H9 (cell line): Measurements from ENCODE around the gene ZNF177. TPM values are rescaled to one million over a fixed set of nuclear protein-coding genes. Genes with fewer than 3 reads are reported as not detected.

ENCODE experiments used
- DNase-seq: peaks from one replicate; pipeline ENCODE4 v3.0.0-alpha.2; 2017
- H2AFZ ChIP-seq: one replicate; pipeline ENCODE4 v1.6.1; 2013; ENCODE audit warnings: mild to moderate bottlenecking, low read length, control low read depth, moderate library complexity
- H2AK5ac ChIP-seq: 2 replicates; pipeline ENCODE4 v1.6.1; 2013; ENCODE audit warnings: low read length, control low read depth, mixed read lengths; ENCODE audit not compliant: insufficient read length
- H2BK120ac ChIP-seq: one replicate; pipeline ENCODE4 v1.6.1; 2013; ENCODE audit warnings: low read depth, mild to moderate bottlenecking, low read length, control low read depth, inconsistent platforms; ENCODE audit not compliant: poor library complexity, severe bottlenecking
- H2BK12ac ChIP-seq: 2 replicates; pipeline ENCODE4 v1.6.1; 2013; ENCODE audit warnings: low read length, control low read depth, mixed read lengths, low read depth; ENCODE audit not compliant: insufficient read length
- H2BK15ac ChIP-seq: 2 replicates; pipeline ENCODE4 v1.6.1; 2013; ENCODE audit warnings: low read depth, low read length, control low read depth
- H2BK20ac ChIP-seq: one replicate; pipeline ENCODE4 v1.6.1; 2013; ENCODE audit warnings: low read depth, mild to moderate bottlenecking, low read length, control low read depth, inconsistent platforms; ENCODE audit not compliant: poor library complexity, severe bottlenecking
- H2BK5ac ChIP-seq: 2 replicates; pipeline ENCODE4 v1.6.1; 2013; ENCODE audit warnings: low read length, control low read depth, mixed read lengths; ENCODE audit not compliant: insufficient read length
- H3K14ac ChIP-seq: 2 replicates; pipeline ENCODE4 v1.6.1; 2013; ENCODE audit warnings: low read length, control low read depth; ENCODE audit not compliant: insufficient read depth
- H3K18ac ChIP-seq: 2 replicates; pipeline ENCODE4 v1.6.1; 2013; ENCODE audit warnings: low read depth, mild to moderate bottlenecking, mixed read lengths, low read length, control low read depth; ENCODE audit not compliant: insufficient read length
- H3K23ac ChIP-seq: 2 replicates; pipeline ENCODE4 v1.6.1; 2013; ENCODE audit warnings: low read length, control low read depth, mixed read lengths, low read depth; ENCODE audit not compliant: insufficient read length
- H3K23me2 ChIP-seq: 2 replicates; pipeline ENCODE4 v1.6.1; 2013; ENCODE audit warnings: low read depth, mild to moderate bottlenecking, mixed read lengths, low read length, control low read depth; ENCODE audit not compliant: insufficient read length, poor library complexity, severe bottlenecking
- H3K27ac ChIP-seq: 2 replicates; pipeline ENCODE4 v1.5.1; 2013; ENCODE audit warnings: low read length, control low read depth, mixed read lengths, low read depth; ENCODE audit not compliant: insufficient read length
- H3K27me3 ChIP-seq: 2 replicates; pipeline ENCODE4 v1.6.1; 2013; ENCODE audit warnings: low read length, control low read depth, inconsistent platforms; ENCODE audit not compliant: insufficient read depth
- H3K4ac ChIP-seq: 2 replicates; pipeline ENCODE4 v1.6.1; 2013; ENCODE audit warnings: low read depth, mild to moderate bottlenecking, control low read depth, inconsistent platforms, low read length, moderate library complexity
- H3K4me1 ChIP-seq: 2 replicates; pipeline ENCODE4 v1.6.1; 2013; ENCODE audit warnings: low read length, control low read depth, inconsistent platforms; ENCODE audit not compliant: insufficient read depth
- H3K4me2 ChIP-seq: 2 replicates; pipeline ENCODE4 v1.6.1; 2013; ENCODE audit warnings: low read length, control low read depth, mixed read lengths; ENCODE audit not compliant: insufficient read length, insufficient read depth
- H3K56ac ChIP-seq: 2 replicates; pipeline ENCODE4 v1.6.1; 2013; ENCODE audit warnings: low read depth, mild to moderate bottlenecking, mixed read lengths, low read length, control low read depth; ENCODE audit not compliant: insufficient read length
- H3K79me1 ChIP-seq: 2 replicates; pipeline ENCODE4 v1.6.1; 2013; ENCODE audit warnings: low read depth, mild to moderate bottlenecking, moderate library complexity, low read length, control low read depth, inconsistent platforms; ENCODE audit not compliant: insufficient read depth, poor library complexity, severe bottlenecking
- H3K79me2 ChIP-seq: 2 replicates; pipeline ENCODE4 v1.6.1; 2013; ENCODE audit warnings: low read length, control low read depth, inconsistent platforms; ENCODE audit not compliant: insufficient read depth
- H3K9ac ChIP-seq: 2 replicates; pipeline ENCODE4 v1.6.1; 2013; ENCODE audit warnings: low read length, control low read depth, mixed read lengths; ENCODE audit not compliant: insufficient read length; ENCODE audit errors: extremely low read depth
- H3K9me3 ChIP-seq: one replicate; pipeline ENCODE4 v1.6.1; 2013; ENCODE audit warnings: low read depth, low read length, inconsistent platforms; ENCODE audit not compliant: control insufficient read depth
- H3T11ph ChIP-seq: one replicate; pipeline ENCODE4 v1.6.1; 2013; ENCODE audit warnings: mild to moderate bottlenecking, low read length, control low read depth, inconsistent platforms
- H4K20me1 ChIP-seq: one replicate; pipeline ENCODE4 v1.6.1; 2013; ENCODE audit not compliant: control insufficient read depth, insufficient read length, insufficient read depth
- H4K5ac ChIP-seq: 2 replicates; pipeline ENCODE4 v1.6.1; 2013; ENCODE audit warnings: low read depth, mild to moderate bottlenecking, mixed read lengths, low read length, control low read depth; ENCODE audit not compliant: insufficient read length
- H4K8ac ChIP-seq: replicated peaks from 2 replicates; pipeline ENCODE4 v1.6.1; 2013; ENCODE audit warnings: low read length, control low read depth, mixed read lengths, low read depth; ENCODE audit not compliant: insufficient read length
- H4K91ac ChIP-seq: 2 replicates; pipeline ENCODE4 v1.6.1; 2013; ENCODE audit warnings: low read depth, mild to moderate bottlenecking, moderate library complexity, mixed read lengths, low read length, control low read depth; ENCODE audit not compliant: insufficient read length
- H3K27ac Mint-ChIP-seq, 3 experiments: 2 replicates in 2 of 3; 3 replicates in 1 of 3; pipeline ENCODE4 v1.8.0; 2020 to 2021; ENCODE audit warnings: mixed read lengths in 3 of 3, mild to moderate bottlenecking in 1 of 3, moderate library complexity in 1 of 3
- H3K27me3 Mint-ChIP-seq: 2 replicates; pipeline ENCODE4 v1.8.0; 2021; ENCODE audit warnings: low read depth, mild to moderate bottlenecking, moderate library complexity, mixed read lengths
- H3K36me3 Mint-ChIP-seq, 3 experiments: 2 replicates in 2 of 3; 3 replicates in 1 of 3; pipeline ENCODE4 v1.8.0; 2020 to 2021; ENCODE audit warnings: low read depth in 3 of 3, mixed read lengths in 3 of 3; ENCODE audit not compliant: insufficient read depth in 1 of 3
- H3K4me1 Mint-ChIP-seq, 2 experiments: 2 replicates each; pipeline ENCODE4 v1.8.0; 2020; ENCODE audit warnings: mixed read lengths in 2 of 2
- H3K4me3 Mint-ChIP-seq, 2 experiments: 2 replicates in 1 of 2; 3 replicates in 1 of 2; pipeline ENCODE4 v1.8.0; 2020 to 2021; ENCODE audit warnings: mild to moderate bottlenecking in 2 of 2, mixed read lengths in 2 of 2, moderate library complexity in 1 of 2
- H3K9me3 Mint-ChIP-seq, 2 experiments: 2 replicates in 1 of 2; 3 replicates in 1 of 2; pipeline ENCODE4 v1.8.0; 2020; ENCODE audit warnings: mild to moderate bottlenecking in 2 of 2, mixed read lengths in 2 of 2, moderate library complexity in 1 of 2
- WGBS: extraction: QIAGEN DNeasy Blood & Tissue Kit; methylation state at CpG from one replicate; pipeline ENCODE4 v1.1.7; 2013; ENCODE audit warnings: missing lambda C conversion rate, low lambda C conversion rate, mixed read lengths; ENCODE audit not compliant: insufficient read length; ENCODE audit errors: extremely low coverage; 5-methylcytosine and 5-hydroxymethylcytosine counted together
- total RNA-seq: library from RNA; stranded (reverse); gene quantifications from 2 replicates; pipeline ENCODE4 v1.2.1, GENCODE V29; 2021
- TF ChIP-seq, protein P1 (sequence below): fragments of 200-600 bp; sonication (generic); conservative IDR thresholded peaks from 3 replicates; pipeline ENCODE4 v1.8.0; 2021; ENCODE audit warnings: antibody characterized with exemption, mild to moderate bottlenecking

The ZNF177 gene
- total RNA-seq, 1 experiment from 2014 or later = 5.7 TPM

- Histone ChIP-seq H3K4me2 (no peak overlapping the region), H3K23ac (no peak overlapping the region), H2AK5ac (no peak overlapping the region), H2BK5ac (no peak overlapping the region), H3T11ph (no peak overlapping the region), H2BK12ac (no peak overlapping the region), H3K9ac (no peak overlapping the region), H3K79me2 (no peaks in the 10 kb centered on the region), H2BK20ac (no peak overlapping the region), H3K18ac (no peak overlapping the region), H3K23me2 (no peaks in the 10 kb centered on the region), H3K56ac (no peak overlapping the region), H4K5ac (no peak overlapping the region), H3K14ac (no peak overlapping the region), H4K8ac (no peak overlapping the region), H3K4ac (no peak overlapping the region), H3K27ac (no peak overlapping the region), H4K91ac (no peak overlapping the region), H3K79me1 (no peaks in the 10 kb centered on the region), H2AFZ (no peak overlapping the region), H3K9me3 (peaks cover 77% of the 10 kb centered on the region), H2BK15ac (no peak overlapping the region), H2BK120ac (no peak overlapping the region), H3K4me1 (no peaks in the 10 kb centered on the region), H3K27me3 (no peaks in the 10 kb centered on the region), H4K20me1 (no peaks in the 10 kb centered on the region)
- TF ChIP-seq, protein P1, sequence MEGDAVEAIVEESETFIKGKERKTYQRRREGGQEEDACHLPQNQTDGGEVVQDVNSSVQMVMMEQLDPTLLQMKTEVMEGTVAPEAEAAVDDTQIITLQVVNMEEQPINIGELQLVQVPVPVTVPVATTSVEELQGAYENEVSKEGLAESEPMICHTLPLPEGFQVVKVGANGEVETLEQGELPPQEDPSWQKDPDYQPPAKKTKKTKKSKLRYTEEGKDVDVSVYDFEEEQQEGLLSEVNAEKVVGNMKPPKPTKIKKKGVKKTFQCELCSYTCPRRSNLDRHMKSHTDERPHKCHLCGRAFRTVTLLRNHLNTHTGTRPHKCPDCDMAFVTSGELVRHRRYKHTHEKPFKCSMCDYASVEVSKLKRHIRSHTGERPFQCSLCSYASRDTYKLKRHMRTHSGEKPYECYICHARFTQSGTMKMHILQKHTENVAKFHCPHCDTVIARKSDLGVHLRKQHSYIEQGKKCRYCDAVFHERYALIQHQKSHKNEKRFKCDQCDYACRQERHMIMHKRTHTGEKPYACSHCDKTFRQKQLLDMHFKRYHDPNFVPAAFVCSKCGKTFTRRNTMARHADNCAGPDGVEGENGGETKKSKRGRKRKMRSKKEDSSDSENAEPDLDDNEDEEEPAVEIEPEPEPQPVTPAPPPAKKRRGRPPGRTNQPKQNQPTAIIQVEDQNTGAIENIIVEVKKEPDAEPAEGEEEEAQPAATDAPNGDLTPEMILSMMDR = no peak
- peaks cover 82 to 90% of the 10 kb centered on the region in 2 experiments for H3K9me3 Mint-ChIP-seq
- no CpG with 5 or more reads among the region's 22 CpGs for WGBS
- no peak overlapping the region for H3K4me3 Mint-ChIP-seq
- H3K36me3 Mint-ChIP-seq = peaks cover 71 to 83% (median 72%) of the 10 kb centered on the region in 3 experiments
- no peak for DNase-seq
- no peaks in the 10 kb centered on the region for H3K4me1 Mint-ChIP-seq
- H3K27ac Mint-ChIP-seq = no peak overlapping the region
- H3K27me3 Mint-ChIP-seq = no peaks in the 10 kb centered on the region
Measured at GRCh38 chr19:9348671-9349070, 14.1 kb upstream of the ZNF177 start.
